ENCODE data around the gene TRIM33.

The TRIM33 gene

GRCh38 chr1:114350731-114351445 lies 160.1 kb downstream of the TRIM33 start:
- DNase-seq (ENCODE audit: low read depth in 1 of 2, low spot score in 1 of 2): no peak
- Histone ChIP-seq H3K4me3 (replicated peaks; ENCODE audit: insufficient read depth, low read length) (no peak overlapping the region), H3K27ac (replicated peaks) (no peak overlapping the region), H3K27me3 (ENCODE audit: insufficient read depth, poor library complexity, severe bottlenecking) (no peaks in the 10 kb centered on the region)
- TF ChIP-seq GABPA (IDR thresholded peaks at IDR 0.05; ENCODE audit: low read depth): no peak
- no peak for TF ChIP-seq POLR2AphosphoS5 (IDR thresholded peaks at IDR 0.05; ENCODE audit: low read depth)
- no peak for TF ChIP-seq REST (IDR thresholded peaks at IDR 0.05; ENCODE audit: insufficient replicate concordance, low read depth)
- no peak for TF ChIP-seq SPI1 (IDR thresholded peaks at IDR 0.05; ENCODE audit: borderline replicate concordance, low read depth)

GRCh38 chr1:114349891-114350605 lies 161.0 kb downstream of the TRIM33 start:
- no peak overlapping the region for H3K4me3 ChIP-seq (replicated peaks; ENCODE audit: insufficient read depth, low read length)
- H3K27me3 ChIP-seq (ENCODE audit: insufficient read depth, poor library complexity, severe bottlenecking): no peaks in the 10 kb centered on the region
- H3K27ac ChIP-seq (replicated peaks): no peak overlapping the region
- no peak for TF ChIP-seq CTCF (IDR thresholded peaks at IDR 0.05; ENCODE audit: insufficient read depth, low read length)
- DNase-seq (ENCODE audit: low read depth in 1 of 2, low spot score in 1 of 2): no peak

GRCh38 chr1:114347431-114348209 lies 163.4 kb downstream of the TRIM33 start:
- TF ChIP-seq SPI1 (IDR thresholded peaks at IDR 0.05; ENCODE audit: borderline replicate concordance, low read depth): no peak
- TF ChIP-seq REST (IDR thresholded peaks at IDR 0.05; ENCODE audit: insufficient replicate concordance, low read depth): no peak
- TF ChIP-seq GABPA (IDR thresholded peaks at IDR 0.05; ENCODE audit: low read depth): no peak
- TF ChIP-seq POLR2AphosphoS5 (IDR thresholded peaks at IDR 0.05; ENCODE audit: low read depth): no peak
- no peak for TF ChIP-seq CTCF (IDR thresholded peaks at IDR 0.05; ENCODE audit: insufficient read depth, low read length)
- no peak for DNase-seq (ENCODE audit: low read depth in 1 of 2, low spot score in 1 of 2)
- H3K27ac ChIP-seq (replicated peaks): no peak overlapping the region
- H3K4me3 ChIP-seq (replicated peaks; ENCODE audit: insufficient read depth, low read length): no peak overlapping the region
- H3K27me3 ChIP-seq (ENCODE audit: insufficient read depth, poor library complexity, severe bottlenecking): no peaks in the 10 kb centered on the region

- no peaks in the 10 kb centered on the region for H3K27me3 ChIP-seq (ENCODE audit: insufficient read depth, poor library complexity, severe bottlenecking)
- peak overlapping the region; percentile 41 for H3K4me3 ChIP-seq (replicated peaks; ENCODE audit: insufficient read depth, low read length)
- no peak overlapping the region for H3K27ac ChIP-seq (replicated peaks)
- peak; percentile 88 to 94 for DNase-seq (ENCODE audit: low read depth in 1 of 2, low spot score in 1 of 2)
- TF ChIP-seq POLR2AphosphoS5 (IDR thresholded peaks at IDR 0.05; ENCODE audit: low read depth): no peak
- peak; percentile 100 for TF ChIP-seq CTCF (IDR thresholded peaks at IDR 0.05; ENCODE audit: insufficient read depth, low read length)
Observed at GRCh38 chr1:114346480-114347029, 164.4 kb downstream of the TRIM33 start.

Measured in HL-60 (cell line).